ENCODE measurements around the gene SYNGR3. TPM values are rescaled to one million over a fixed set of nuclear protein-coding genes. Genes with fewer than 3 reads are reported as not detected.
A peak's percentile ranks its signal among the peaks of the same experiment; 100 is the strongest.

The SYNGR3 gene
- total RNA-seq, 4 donors from 2014 or later = 2.3 TPM; not detected in 3

GRCh38 chr16:2024032-2024420, 34.3 kb downstream of the SYNGR3 start:
- TF ChIP-seq POLR2A (IDR thresholded peaks at IDR 0.05) (no peak), CTCF (IDR thresholded peaks at IDR 0.05 in 4 of 5, conservative IDR thresholded peaks at IDR 0.05 in 1 of 5) (no peak)
- Histone ChIP-seq H3K27ac (peak overlapping the region; percentile 54 to 80 (median 64)), H3K36me3 (no peaks in the 10 kb centered on the region), H3K4me1 (peaks cover 0 to 16% of the 10 kb centered on the region in 2 donors), H3K9me3 (no peaks in the 10 kb centered on the region), H3K27me3 (peaks cover 27 to 28% (median 27%) of the 10 kb centered on the region in 3 donors), H3K4me3 (peak overlapping the region; percentile 2 to 63 (median 43))
- in situ Hi-C loops (cut with MboI; ENCODE audit: low sequenced_read_pairs in 4 of 4) (loop anchor here in 1 of 4 donors (5.0 kb wide), 1 partner anchor 118 kb away; no protein-coding TSS in a partner anchor), intact Hi-C loops (cut with DNase I; ENCODE audit: low total_unique reads) (no loop called here)
- DNase-seq (no peak), ATAC-seq (no peak)

GRCh38 chr16:2025251-2025650, 35.5 kb downstream of the SYNGR3 start:
- TF ChIP-seq POLR2A (IDR thresholded peaks at IDR 0.05) (no peak), CTCF (IDR thresholded peaks at IDR 0.05 in 4 of 5, conservative IDR thresholded peaks at IDR 0.05 in 1 of 5) (no peak)
- DNase-seq (no peak), ATAC-seq (no peak)
- Histone ChIP-seq H3K4me1 (peaks cover 0 to 13% of the 10 kb centered on the region in 2 donors), H3K27ac (peak overlapping the region in 1 of 4 donors; percentile 8), H3K9me3 (no peaks in the 10 kb centered on the region), H3K27me3 (peaks cover 15 to 17% (median 16%) of the 10 kb centered on the region in 3 donors), H3K36me3 (no peaks in the 10 kb centered on the region), H3K4me3 (no peak overlapping the region)
- in situ Hi-C loops (cut with MboI; ENCODE audit: low sequenced_read_pairs in 4 of 4) = no loop called here
- intact Hi-C loops (cut with DNase I; ENCODE audit: low total_unique reads) = no loop called here

- Histone ChIP-seq H3K9me3 (no peaks in the 10 kb centered on the region), H3K27ac (peak overlapping the region; percentile 14 to 77 (median 76)), H3K27me3 (peaks cover 9 to 10% (median 9%) of the 10 kb centered on the region in 3 donors), H3K36me3 (no peaks in the 10 kb centered on the region), H3K4me1 (peaks cover 0 to 10% of the 10 kb centered on the region in 2 donors), H3K4me3 (peak overlapping the region; percentile 34 to 62 (median 58))
- DNase-seq = no peak
- in situ Hi-C loops (cut with MboI; ENCODE audit: low sequenced_read_pairs in 4 of 4) = no loop called here
- intact Hi-C loops (cut with DNase I; ENCODE audit: low total_unique reads) = no loop called here
- no peak for ATAC-seq
- no peak for TF ChIP-seq CTCF (IDR thresholded peaks at IDR 0.05 in 4 of 5, conservative IDR thresholded peaks at IDR 0.05 in 1 of 5)
Measured at GRCh38 chr16:2025878-2026460, 36.2 kb downstream of the SYNGR3 start.

- peaks cover 0 to 10% of the 10 kb centered on the region in 2 donors for H3K4me1 ChIP-seq
- ATAC-seq (peak; percentile 36 to 42), DNase-seq (no peak)
- intact Hi-C loops (cut with DNase I; ENCODE audit: low total_unique reads) = no loop called here
- H3K9me3 ChIP-seq = no peaks in the 10 kb centered on the region
- peak within 1 kb of the TSS; percentile 14 to 77 (median 76) for H3K27ac ChIP-seq
- H3K36me3 ChIP-seq = no peaks in the 10 kb centered on the region
- in situ Hi-C loops (cut with MboI; ENCODE audit: low sequenced_read_pairs in 4 of 4) = no loop called here
- peaks cover 3 to 5% (median 4%) of the 10 kb centered on the region in 3 donors for H3K27me3 ChIP-seq
- TF ChIP-seq POLR2A (IDR thresholded peaks at IDR 0.05) (no peak), CTCF (IDR thresholded peaks at IDR 0.05 in 4 of 5, conservative IDR thresholded peaks at IDR 0.05 in 1 of 5) (no peak)
- peak within 1 kb of the TSS; percentile 50 to 76 (median 65) for H3K4me3 ChIP-seq
Measured at GRCh38 chr16:2026461-2027023, 36.8 kb downstream of the SYNGR3 start, which contains the start of gene NHERF2. TSS of gene NHERF2 (plus strand) at chr16:2026902. CDS start at chr16:2027006, 104 bp downstream.
